ENCODE data around the gene MC5R.
"Not testable (repeated sequence)": the region's sequence is repeated elsewhere in the genome, so short reads cannot be mapped to it uniquely, and the experiment has no call there.

Gene MC5R

GRCh38 chr18:13849791-13850190, 25.8 kb downstream of the MC5R start:
- no peak for DNase-seq

GRCh38 chr18:13862898-13863297, 38.9 kb downstream of the MC5R start:
- not testable (repeated sequence) for DNase-seq

GRCh38 chr18:13868501-13869271, 44.7 kb downstream of the MC5R start:
- DNase-seq, result no peak

- no peak for DNase-seq
Observed at GRCh38 chr18:13871701-13872100, 47.8 kb downstream of the MC5R start.

- DNase-seq, result no peak
Observed at GRCh38 chr18:13872373-13872772, 48.4 kb downstream of the MC5R start.

- DNase-seq, result no peak
Observed at GRCh38 chr18:13872932-13873331, 49.0 kb downstream of the MC5R start.

GRCh38 chr18:13874558-13874957, 50.6 kb downstream of the MC5R start:
- no peak for DNase-seq
